ENCODE results near the gene ING3.

The ING3 gene

GRCh38 chr7:120991161-120991560, 40.6 kb downstream of the ING3 start:
- Histone ChIP-seq H3K4me3 (ENCODE audit: low read length in 2 of 2) (no peak overlapping the region), H4K8ac (ENCODE audit: low read depth, low read length) (no peak overlapping the region), H3K36me3 (replicated peaks in 1 of 2; ENCODE audit: control insufficient read depth in 2 of 2, insufficient read depth in 2 of 2, low read length in 2 of 2) (no peaks in the 10 kb centered on the region), H2BK12ac (ENCODE audit: low read length) (no peak overlapping the region), H3K27ac (replicated peaks; ENCODE audit: low read length) (no peak overlapping the region), H3K23ac (ENCODE audit: low read depth, low read length, poor library complexity) (no peak overlapping the region), H3K4ac (ENCODE audit: low read length) (no peak overlapping the region), H4K91ac (ENCODE audit: low read depth, low read length, poor library complexity) (no peak overlapping the region), H2BK5ac (ENCODE audit: low read length) (no peak overlapping the region), H3K18ac (ENCODE audit: low read length) (no peak overlapping the region), H2BK120ac (ENCODE audit: low read depth, low read length) (no peak overlapping the region), H3K9me3 (replicated peaks in 1 of 2; ENCODE audit: control insufficient read depth in 2 of 2, insufficient read depth in 1 of 2, low read depth in 1 of 2, low read length in 2 of 2) (no peaks in the 10 kb centered on the region), H3K79me1 (ENCODE audit: low read depth, low read length) (no peaks in the 10 kb centered on the region), H2AK5ac (ENCODE audit: low read depth, low read length) (no peak overlapping the region), H2AFZ (ENCODE audit: low read length) (no peak overlapping the region), H3K4me2 (ENCODE audit: insufficient read depth, low read length, poor library complexity, severe bottlenecking) (no peak overlapping the region), H3K4me1 (ENCODE audit: control insufficient read depth in 2 of 2, insufficient read depth in 1 of 2, low read depth in 1 of 2, low read length in 2 of 2) (peaks cover 0 to 6% of the 10 kb centered on the region in 2 donors), H3K9ac (ENCODE audit: low read depth, low read length, poor library complexity) (no peak overlapping the region), H2BK15ac (ENCODE audit: low read length) (no peak overlapping the region), H3K27me3 (ENCODE audit: control insufficient read depth in 3 of 3, insufficient read depth in 3 of 3, low read depth in 1 of 3, low read length in 3 of 3) (peaks cover 0 to 19% (median 4%) of the 10 kb centered on the region in 3 experiments), H3K14ac (ENCODE audit: low read length) (no peak overlapping the region)
- WGBS, 2 donors (ENCODE audit: extremely low coverage in 2 of 2, insufficient read length in 2 of 2, insufficient replicate concordance in 1 of 2) = no CpG with 5 or more reads among the region's 1 CpG
- no peak for DNase-seq (ENCODE audit: low spot score)

GRCh38 chr7:120991581-120991980, 41.0 kb downstream of the ING3 start:
- Histone ChIP-seq H4K8ac (ENCODE audit: low read depth, low read length) (no peak overlapping the region), H4K91ac (ENCODE audit: low read depth, low read length, poor library complexity) (no peak overlapping the region), H2BK5ac (ENCODE audit: low read length) (no peak overlapping the region), H3K27me3 (ENCODE audit: control insufficient read depth in 3 of 3, insufficient read depth in 3 of 3, low read depth in 1 of 3, low read length in 3 of 3) (peaks cover 0 to 19% (median 4%) of the 10 kb centered on the region in 3 experiments), H2AFZ (ENCODE audit: low read length) (no peak overlapping the region), H3K9ac (ENCODE audit: low read depth, low read length, poor library complexity) (no peak overlapping the region), H3K4me1 (ENCODE audit: control insufficient read depth in 2 of 2, insufficient read depth in 1 of 2, low read depth in 1 of 2, low read length in 2 of 2) (peaks cover 0 to 6% of the 10 kb centered on the region in 2 donors), H2AK5ac (ENCODE audit: low read depth, low read length) (no peak overlapping the region), H2BK12ac (ENCODE audit: low read length) (no peak overlapping the region), H3K36me3 (replicated peaks in 1 of 2; ENCODE audit: control insufficient read depth in 2 of 2, insufficient read depth in 2 of 2, low read length in 2 of 2) (no peaks in the 10 kb centered on the region), H3K27ac (replicated peaks; ENCODE audit: low read length) (no peak overlapping the region), H3K18ac (ENCODE audit: low read length) (no peak overlapping the region), H3K23ac (ENCODE audit: low read depth, low read length, poor library complexity) (no peak overlapping the region), H3K79me1 (ENCODE audit: low read depth, low read length) (no peaks in the 10 kb centered on the region), H2BK120ac (ENCODE audit: low read depth, low read length) (no peak overlapping the region), H3K4me2 (ENCODE audit: insufficient read depth, low read length, poor library complexity, severe bottlenecking) (no peak overlapping the region), H3K9me3 (replicated peaks in 1 of 2; ENCODE audit: control insufficient read depth in 2 of 2, insufficient read depth in 1 of 2, low read depth in 1 of 2, low read length in 2 of 2) (no peaks in the 10 kb centered on the region), H2BK15ac (ENCODE audit: low read length) (no peak overlapping the region), H3K14ac (ENCODE audit: low read length) (no peak overlapping the region), H3K4ac (ENCODE audit: low read length) (no peak overlapping the region), H3K4me3 (ENCODE audit: low read length in 2 of 2) (no peak overlapping the region)
- DNase-seq (ENCODE audit: low spot score) = no peak
- WGBS, 2 donors (ENCODE audit: extremely low coverage in 2 of 2, insufficient read length in 2 of 2, insufficient replicate concordance in 1 of 2) = no CpG with 5 or more reads among the region's 2 CpGs

- H3K4me2 ChIP-seq (ENCODE audit: insufficient read depth, low read length, poor library complexity, severe bottlenecking) = no peak overlapping the region
- no peak overlapping the region for H3K23ac ChIP-seq (ENCODE audit: low read depth, low read length, poor library complexity)
- no peak overlapping the region for H3K14ac ChIP-seq (ENCODE audit: low read length)
- no peaks in the 10 kb centered on the region for H3K36me3 ChIP-seq (replicated peaks in 1 of 2; ENCODE audit: control insufficient read depth in 2 of 2, insufficient read depth in 2 of 2, low read length in 2 of 2)
- H2BK5ac ChIP-seq (ENCODE audit: low read length) = no peak overlapping the region
- no peaks in the 10 kb centered on the region for H3K9me3 ChIP-seq (replicated peaks in 1 of 2; ENCODE audit: control insufficient read depth in 2 of 2, insufficient read depth in 1 of 2, low read depth in 1 of 2, low read length in 2 of 2)
- H4K91ac ChIP-seq (ENCODE audit: low read depth, low read length, poor library complexity) = no peak overlapping the region
- no peak overlapping the region for H3K4ac ChIP-seq (ENCODE audit: low read length)
- H2AK5ac ChIP-seq (ENCODE audit: low read depth, low read length) = no peak overlapping the region
- no peak overlapping the region for H3K27ac ChIP-seq (replicated peaks; ENCODE audit: low read length)
- H3K4me1 ChIP-seq (ENCODE audit: control insufficient read depth in 2 of 2, insufficient read depth in 1 of 2, low read depth in 1 of 2, low read length in 2 of 2) = peaks cover 0 to 6% of the 10 kb centered on the region in 2 donors
- no peak overlapping the region for H3K9ac ChIP-seq (ENCODE audit: low read depth, low read length, poor library complexity)
- H3K18ac ChIP-seq (ENCODE audit: low read length) = no peak overlapping the region
- H2BK120ac ChIP-seq (ENCODE audit: low read depth, low read length) = no peak overlapping the region
- peaks cover 0 to 19% (median 4%) of the 10 kb centered on the region in 3 experiments for H3K27me3 ChIP-seq (ENCODE audit: control insufficient read depth in 3 of 3, insufficient read depth in 3 of 3, low read depth in 1 of 3, low read length in 3 of 3)
- no peak overlapping the region for H2BK12ac ChIP-seq (ENCODE audit: low read length)
- H3K79me1 ChIP-seq (ENCODE audit: low read depth, low read length) = no peaks in the 10 kb centered on the region
- H2BK15ac ChIP-seq (ENCODE audit: low read length) = no peak overlapping the region
- no peak overlapping the region for H4K8ac ChIP-seq (ENCODE audit: low read depth, low read length)
- no peak overlapping the region for H2AFZ ChIP-seq (ENCODE audit: low read length)
- no peak overlapping the region for H3K4me3 ChIP-seq (ENCODE audit: low read length in 2 of 2)
- DNase-seq (ENCODE audit: low spot score) = no peak
These were observed 41.8 kb downstream of the ING3 start for GRCh38 chr7:120992272-120992964.

- Histone ChIP-seq H4K91ac (ENCODE audit: low read depth, low read length, poor library complexity) (no peak overlapping the region), H3K23ac (ENCODE audit: low read depth, low read length, poor library complexity) (no peak overlapping the region), H3K27ac (replicated peaks; ENCODE audit: low read length) (no peak overlapping the region), H2BK5ac (ENCODE audit: low read length) (no peak overlapping the region), H3K4me1 (ENCODE audit: control insufficient read depth in 2 of 2, insufficient read depth in 1 of 2, low read depth in 1 of 2, low read length in 2 of 2) (peaks cover 0 to 2% of the 10 kb centered on the region in 2 donors), H3K18ac (ENCODE audit: low read length) (no peak overlapping the region), H3K9me3 (replicated peaks in 1 of 2; ENCODE audit: control insufficient read depth in 2 of 2, insufficient read depth in 1 of 2, low read depth in 1 of 2, low read length in 2 of 2) (no peaks in the 10 kb centered on the region), H3K36me3 (replicated peaks in 1 of 2; ENCODE audit: control insufficient read depth in 2 of 2, insufficient read depth in 2 of 2, low read length in 2 of 2) (no peaks in the 10 kb centered on the region), H2BK12ac (ENCODE audit: low read length) (no peak overlapping the region), H3K14ac (ENCODE audit: low read length) (no peak overlapping the region), H3K4me2 (ENCODE audit: insufficient read depth, low read length, poor library complexity, severe bottlenecking) (no peak overlapping the region), H2AK5ac (ENCODE audit: low read depth, low read length) (no peak overlapping the region), H2AFZ (ENCODE audit: low read length) (no peak overlapping the region), H2BK120ac (ENCODE audit: low read depth, low read length) (no peak overlapping the region), H3K27me3 (ENCODE audit: control insufficient read depth in 3 of 3, insufficient read depth in 3 of 3, low read depth in 1 of 3, low read length in 3 of 3) (peaks cover 0 to 17% (median 4%) of the 10 kb centered on the region in 3 experiments), H3K9ac (ENCODE audit: low read depth, low read length, poor library complexity) (no peak overlapping the region), H3K4ac (ENCODE audit: low read length) (no peak overlapping the region), H4K8ac (ENCODE audit: low read depth, low read length) (no peak overlapping the region), H3K4me3 (ENCODE audit: low read length in 2 of 2) (no peak overlapping the region), H2BK15ac (ENCODE audit: low read length) (no peak overlapping the region), H3K79me1 (ENCODE audit: low read depth, low read length) (no peaks in the 10 kb centered on the region)
- no peak for DNase-seq (ENCODE audit: low spot score)
These were observed 42.5 kb downstream of the ING3 start for GRCh38 chr7:120992965-120993494.

All from neuronal stem cell (in vitro differentiated cells).